SK-N-MC (cell line): ENCODE data around the gene ZCCHC17.

Source experiments
- DNase-seq: peaks from one replicate; pipeline ENCODE4 v3.0.0-alpha.2; 2011; ENCODE audit warnings: low read depth, low spot score
- H3K27ac ChIP-seq: fragments of 200-600 bp; sonication (generic); 2 replicates; pipeline ENCODE4 v1.5.1; 2016; ENCODE audit warnings: mixed run types
- H3K36me3 ChIP-seq: fragments of 200-600 bp; sonication (generic); 2 replicates; pipeline ENCODE4 v1.6.1; 2017; ENCODE audit warnings: antibody characterized with exemption, low read length, mixed read lengths; ENCODE audit not compliant: insufficient read depth
- H3K4me3 ChIP-seq: fragments of 200-600 bp; sonication (generic); 2 replicates; pipeline ENCODE4 v1.5.1; 2016
- H3K9ac ChIP-seq: fragments of 200-600 bp; sonication (generic); 2 replicates; pipeline ENCODE4 v1.8.0; 2017; ENCODE audit warnings: mixed run types, mixed read lengths; ENCODE audit not compliant: insufficient read length
- H3K9me3 ChIP-seq: fragments of 200-600 bp; sonication (generic); 2 replicates; pipeline ENCODE4 v1.6.1; 2017; ENCODE audit warnings: low read depth, mild to moderate bottlenecking, antibody characterized with exemption, low read length, moderate library complexity, mixed read lengths
- EZH2 ChIP-seq: fragments of 200-600 bp; sonication (generic); IDR thresholded peaks from one replicate; pipeline ENCODE4 v1.6.1; 2017; ENCODE audit warnings: antibody characterized with exemption
- FOXP2 ChIP-seq: optimal IDR thresholded peaks from 2 replicates; pipeline ENCODE3; 2011; ENCODE audit warnings: mild to moderate bottlenecking, moderate library complexity; ENCODE audit not compliant: insufficient read depth; ENCODE audit errors: extremely low read length, control extremely low read depth
- POLR2AphosphoS5 ChIP-seq: IDR thresholded peaks from 2 replicates; pipeline ENCODE4 v1.6.1; 2012; ENCODE audit warnings: mild to moderate bottlenecking, low read depth, low read length, borderline replicate concordance

ZCCHC17 gene

DNA sequence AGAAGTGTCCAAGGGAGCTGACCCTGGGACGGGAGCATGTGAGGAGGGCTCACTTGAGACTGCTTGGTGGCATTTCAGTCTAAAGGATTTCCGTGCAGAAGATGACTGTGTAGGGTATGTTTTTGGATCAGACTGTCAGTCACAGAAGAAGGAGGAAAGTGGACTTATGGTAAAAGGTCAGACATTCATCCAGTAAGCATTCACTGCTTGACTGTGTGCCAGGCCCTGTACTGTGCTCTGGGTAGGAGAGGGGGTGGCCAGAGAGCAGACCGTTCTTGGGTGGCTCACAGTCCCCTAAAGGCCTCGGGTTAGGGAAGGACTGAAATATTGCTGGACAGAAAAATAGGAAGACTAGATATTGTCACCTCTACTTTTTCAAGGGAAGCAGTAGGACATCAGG is 114.0 kb downstream of the ZCCHC17 start:
- H3K36me3 ChIP-seq = no peaks in the 10 kb centered on the region
- no peak overlapping the region for H3K27ac ChIP-seq
- DNase-seq = no peak
- H3K9ac ChIP-seq = no peak overlapping the region
- TF ChIP-seq FOXP2 (no peak), POLR2AphosphoS5 (no peak), EZH2 (no peak)
- H3K4me3 ChIP-seq = no peak overlapping the region
- H3K9me3 ChIP-seq = no peaks in the 10 kb centered on the region

DNA sequence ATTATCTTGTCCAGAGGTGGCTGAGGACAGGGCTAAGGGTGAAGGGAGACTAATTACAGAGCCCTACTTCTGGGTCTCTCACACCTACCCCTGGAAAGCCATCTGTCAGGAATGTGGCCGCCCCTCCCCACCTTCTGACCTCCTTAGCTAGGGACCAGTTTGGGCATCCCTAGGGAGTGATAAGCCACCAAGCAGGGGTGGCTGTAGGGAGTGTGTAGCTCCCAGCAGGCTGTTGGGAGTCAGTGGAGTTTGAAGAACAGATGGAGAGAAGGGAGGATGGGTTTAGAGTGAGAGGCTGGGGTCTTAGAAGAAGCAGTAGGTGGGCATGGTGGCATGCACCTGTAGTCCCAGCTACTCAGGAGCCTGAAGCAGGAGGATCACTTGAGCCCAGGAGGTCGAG is 115.4 kb downstream of the ZCCHC17 start:
- TF ChIP-seq FOXP2 = no peak
- TF ChIP-seq POLR2AphosphoS5 = no peak
- no peak for TF ChIP-seq EZH2
- H3K9me3 ChIP-seq = no peaks in the 10 kb centered on the region
- H3K4me3 ChIP-seq = no peak overlapping the region
- H3K9ac ChIP-seq = no peak overlapping the region
- H3K27ac ChIP-seq = no peak overlapping the region
- no peaks in the 10 kb centered on the region for H3K36me3 ChIP-seq
- no peak for DNase-seq

DNA sequence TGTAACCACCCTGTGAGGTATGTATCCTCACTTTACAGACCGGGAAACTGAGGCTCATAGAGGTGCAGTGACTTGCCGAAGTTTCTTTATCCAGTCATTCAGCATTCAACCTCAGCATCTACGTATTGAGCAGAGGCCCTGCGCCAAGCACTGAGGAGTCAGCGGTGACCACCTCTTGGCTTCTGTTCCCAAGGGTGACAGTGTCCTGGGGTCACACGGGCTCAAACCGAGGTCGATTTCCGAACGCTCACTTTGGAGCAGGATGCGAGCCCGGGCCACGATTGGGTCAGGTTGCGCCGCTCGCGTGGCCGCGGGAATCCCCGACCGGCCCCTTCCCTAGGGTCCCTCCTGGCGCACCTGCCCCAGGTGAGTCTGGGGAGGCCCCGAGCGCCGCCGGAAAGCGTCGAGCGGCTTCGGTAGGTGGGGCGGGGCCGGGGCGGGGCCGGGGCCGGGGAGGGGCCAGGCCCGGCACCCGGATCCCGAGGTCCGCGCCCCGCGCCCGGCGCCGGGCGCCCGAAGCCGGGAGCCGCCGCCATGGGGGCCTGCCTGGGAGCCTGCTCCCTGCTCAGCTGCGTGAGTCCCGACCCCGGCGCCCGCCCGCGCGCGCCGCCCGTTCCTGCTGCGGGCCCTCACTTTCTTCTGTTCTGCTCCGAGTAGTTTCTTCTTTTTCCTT is 116.0 kb downstream of the ZCCHC17 start, which contains the start of gene SERINC2:
TSS of gene SERINC2 (plus strand) at position 482 of the 673 bp plus-strand sequence. CDS start at position 535, 53 bp downstream.
- Histone ChIP-seq H3K9ac (peak within 1 kb of the TSS; percentile 60), H3K4me3 (peak within 1 kb of the TSS; percentile 80), H3K9me3 (no peaks in the 10 kb centered on the region), H3K36me3 (no peaks in the 10 kb centered on the region), H3K27ac (no peak within 1 kb of the TSS)
- no peak for TF ChIP-seq EZH2
- TF ChIP-seq FOXP2 = no peak
- no peak for TF ChIP-seq POLR2AphosphoS5
- no peak for DNase-seq

DNA sequence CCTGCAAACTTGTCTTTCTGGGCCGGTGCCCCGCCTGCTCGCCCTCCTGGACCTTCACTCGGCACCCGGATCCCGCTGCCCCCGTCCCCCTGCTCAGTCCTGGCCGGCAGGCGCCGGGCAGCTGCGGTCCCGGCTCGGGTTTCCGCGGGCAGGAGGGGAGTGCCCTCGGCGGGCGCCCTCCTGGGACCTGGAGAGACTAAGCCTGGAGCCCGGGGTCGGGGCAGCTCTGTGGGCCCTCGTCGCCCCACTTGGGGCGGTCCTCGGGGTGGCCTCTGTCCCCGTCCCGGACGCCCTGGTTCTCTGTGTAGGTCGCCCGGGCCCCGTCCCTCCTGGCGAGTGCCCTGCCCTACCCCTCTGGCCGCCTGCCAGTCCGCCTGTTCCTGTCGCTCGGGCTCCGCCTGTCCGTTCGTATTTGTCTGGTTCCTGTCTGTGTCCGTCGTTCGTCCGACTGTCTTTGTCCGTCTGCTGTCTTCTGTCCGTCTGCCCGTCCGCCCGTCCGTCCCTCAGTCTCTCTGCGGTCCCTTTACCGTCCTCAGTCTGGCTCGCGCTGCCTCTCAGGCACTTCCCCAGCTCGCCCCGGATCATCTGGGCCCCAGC is 116.7 kb downstream of the ZCCHC17 start:
- H3K9me3 ChIP-seq = no peaks in the 10 kb centered on the region
- H3K27ac ChIP-seq = no peak overlapping the region
- H3K9ac ChIP-seq = peak overlapping the region; percentile 60
- DNase-seq = no peak
- TF ChIP-seq EZH2 (peak; percentile 68), FOXP2 (no peak)
- H3K4me3 ChIP-seq = peak overlapping the region; percentile 80
- no peaks in the 10 kb centered on the region for H3K36me3 ChIP-seq
